AG08396 (cell line): ENCODE results near the gene ST8SIA2.

Experiments used
- DNase-seq: peaks from one replicate; pipeline ENCODE4 v3.0.0; 2012; ENCODE audit warnings: low spot score, mixed read lengths

The ST8SIA2 gene

DNA sequence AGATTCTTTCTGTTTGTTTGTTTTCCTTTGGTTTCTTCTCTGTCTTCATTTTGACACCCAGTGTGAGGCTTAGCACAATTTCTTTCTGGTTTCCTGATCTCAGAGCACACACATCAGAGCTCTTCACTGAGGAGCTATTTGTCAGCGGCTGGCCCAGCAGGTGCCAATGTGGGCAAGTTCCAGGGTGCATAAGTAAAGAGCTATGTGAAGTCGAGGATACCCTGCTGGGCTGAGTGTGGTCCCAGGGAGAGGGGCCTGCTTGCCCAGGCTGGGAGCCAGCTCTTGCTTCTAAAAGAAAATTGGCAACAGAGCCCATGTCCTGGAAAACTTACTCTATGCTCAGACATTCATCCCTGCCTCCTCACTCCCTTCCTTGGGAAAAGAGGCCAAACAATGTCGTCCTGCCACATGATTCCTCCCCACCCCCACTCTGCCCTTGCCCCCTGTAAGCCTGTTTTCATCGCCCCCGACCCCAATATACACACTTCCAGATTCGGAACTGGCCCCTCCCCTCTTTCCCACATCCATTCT, 101.2 kb downstream of the ST8SIA2 start:
- DNase-seq: no peak

DNA sequence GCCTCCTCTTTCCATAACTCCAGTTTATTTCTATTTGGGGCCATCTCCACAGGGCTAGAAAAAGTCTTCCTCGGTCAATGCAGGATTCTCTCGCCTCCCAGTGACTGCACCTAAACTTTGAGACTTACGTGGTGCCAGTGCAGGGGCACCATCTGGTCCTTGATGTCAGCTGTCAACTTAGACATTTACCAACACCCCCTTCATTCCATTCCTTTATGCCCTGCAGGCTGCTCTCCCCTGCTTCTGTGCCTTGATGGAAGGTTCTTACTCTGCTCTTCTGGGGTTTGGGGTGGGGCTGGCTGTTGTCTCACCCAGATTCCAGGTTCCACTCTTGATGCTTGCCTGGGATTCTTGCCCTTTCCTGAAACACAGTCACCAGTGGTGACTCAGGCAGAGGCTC, 101.8 kb downstream of the ST8SIA2 start:
- DNase-seq: no peak

DNA sequence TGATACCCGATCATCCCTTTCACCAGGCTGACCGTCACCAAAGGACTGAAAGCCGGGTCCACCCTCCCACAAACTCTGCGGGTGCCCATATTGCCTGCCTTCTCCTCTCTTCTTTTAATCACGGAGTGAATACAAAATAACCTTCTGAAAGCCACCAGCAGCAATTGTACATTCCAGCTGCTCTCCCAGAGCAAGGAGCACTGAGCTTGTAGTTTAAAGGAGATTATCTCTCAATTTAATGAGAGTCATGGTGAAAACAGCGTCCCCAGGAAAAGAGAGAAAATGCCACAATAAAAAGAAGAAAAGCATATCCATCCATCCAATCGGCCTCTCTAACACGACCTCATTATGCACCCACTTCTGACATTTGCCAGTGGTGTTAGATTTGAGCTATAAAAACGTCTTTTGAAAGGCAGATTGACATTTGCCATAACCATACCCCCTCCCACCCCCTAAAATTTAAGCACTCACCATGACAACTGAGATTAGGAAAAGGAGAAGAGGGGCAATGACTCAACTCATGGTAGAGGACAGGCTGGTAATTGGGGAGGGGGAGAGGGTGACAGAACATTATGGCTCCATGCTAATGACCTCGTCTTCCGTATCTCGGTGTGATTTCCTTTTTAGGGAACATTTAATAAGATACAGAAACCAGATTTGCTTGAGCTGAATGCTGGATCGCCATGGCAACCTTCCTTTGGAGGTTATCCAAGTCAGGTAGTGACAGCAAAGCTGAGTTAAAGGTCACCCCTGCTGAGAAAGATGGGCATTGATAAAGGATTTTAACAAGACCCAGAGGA, 106.2 kb downstream of the ST8SIA2 start:
- DNase-seq: no peak

DNA sequence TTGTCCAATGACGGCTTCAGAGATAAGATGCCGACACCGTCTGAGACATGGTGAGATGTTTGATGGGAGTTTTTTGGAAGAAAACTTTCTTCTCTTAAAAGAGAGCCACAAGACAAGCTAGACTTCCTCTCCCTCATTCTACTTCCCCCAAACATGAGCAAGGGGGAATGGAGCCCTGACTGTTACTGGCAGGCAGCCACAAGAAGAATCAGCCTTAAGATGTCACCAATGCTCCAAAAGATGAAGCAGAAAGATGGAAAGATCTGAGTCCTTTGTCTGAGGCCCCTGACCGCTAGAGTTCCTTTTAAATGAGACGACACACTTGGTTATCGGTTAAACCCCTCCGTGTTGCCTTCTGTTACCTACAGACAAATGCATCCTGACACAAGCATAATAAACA, 108.7 kb downstream of the ST8SIA2 start:
- no peak for DNase-seq

DNA sequence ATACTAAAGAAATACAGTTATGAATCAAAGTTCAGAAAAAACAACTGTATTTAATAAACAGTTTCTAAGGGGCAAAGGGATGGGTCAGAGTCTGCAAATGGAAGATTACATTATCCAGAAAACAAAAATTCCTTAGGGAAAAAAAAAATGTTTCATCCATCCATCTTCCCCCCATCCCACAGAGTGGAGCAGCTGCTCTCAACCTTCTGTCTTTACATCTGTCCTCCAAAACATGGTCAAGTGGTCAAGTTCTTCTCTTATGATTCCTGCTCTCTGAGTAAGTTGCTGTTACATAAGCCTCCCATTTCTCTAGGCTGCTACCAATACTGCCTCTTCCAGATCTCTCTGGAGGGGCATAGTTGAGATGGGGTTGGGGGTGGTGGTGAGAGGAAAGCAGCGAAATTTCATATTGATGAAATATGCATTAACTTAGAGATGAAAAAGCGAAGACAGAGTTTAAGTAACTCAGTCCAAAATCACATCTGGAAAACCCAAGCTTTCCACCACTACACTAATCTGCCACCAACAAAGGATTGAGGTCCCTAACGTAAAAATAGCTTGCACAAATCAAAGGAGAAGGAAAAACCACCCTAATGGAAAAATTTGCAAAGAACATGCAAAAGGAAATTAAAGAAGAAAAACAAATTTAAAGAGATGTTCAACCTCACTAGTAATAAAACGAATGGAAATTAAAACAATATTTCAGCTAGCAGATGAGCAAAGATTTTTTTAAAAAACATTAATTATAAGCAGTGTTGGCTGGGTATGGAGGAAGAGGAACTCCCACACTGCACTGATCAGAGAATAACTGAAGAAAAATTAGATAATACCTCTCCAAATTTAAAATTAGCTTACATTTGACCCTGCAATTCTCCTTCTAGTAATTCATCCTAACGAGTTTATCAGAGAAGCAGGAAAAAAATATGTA, 109.5 kb downstream of the ST8SIA2 start:
- no peak for DNase-seq

- DNase-seq: no peak
These were observed 110.2 kb downstream of the ST8SIA2 start for GRCh38 chr15:92503889-92504288.

- no peak for DNase-seq
These were observed 111.9 kb downstream of the ST8SIA2 start for GRCh38 chr15:92505611-92506010.

GRCh38 chr15:92506506-92506905, 112.8 kb downstream of the ST8SIA2 start:
- DNase-seq: no peak

GRCh38 chr15:92510163-92510882, 116.6 kb downstream of the ST8SIA2 start:
- DNase-seq: no peak
